DOHH2 (cell line): ENCODE data around the gene DUSP16.

Experiments
- H3F3A ChIP-seq: fragments of 200-600 bp; sonication (generic), shearing (Covaris generic); 2 replicates; pipeline ENCODE4 v1.6.0; 2016; ENCODE audit warnings: antibody characterized with exemption, mild to moderate bottlenecking; ENCODE audit not compliant: control insufficient read depth, insufficient read depth
- H3K27ac ChIP-seq: fragments of 200-600 bp; sonication (generic); 2 replicates; pipeline ENCODE4 v1.5.1; 2014; ENCODE audit warnings: low read depth, mild to moderate bottlenecking, low read length, moderate library complexity
- H3K27me3 ChIP-seq: fragments of 200-600 bp; sonication (generic); 2 replicates; pipeline ENCODE4 v1.6.1; 2014; ENCODE audit warnings: mild to moderate bottlenecking, low read length, mixed read lengths; ENCODE audit not compliant: control insufficient read depth
- H3K36me3 ChIP-seq: fragments of 200-600 bp; sonication (generic); 2 replicates; pipeline ENCODE4 v1.6.1; 2014; ENCODE audit warnings: mild to moderate bottlenecking, low read length, moderate library complexity, mixed read lengths; ENCODE audit not compliant: control insufficient read depth
- H3K4me1 ChIP-seq: fragments of 200-600 bp; sonication (generic); 2 replicates; pipeline ENCODE4 v1.6.1; 2014; ENCODE audit warnings: mild to moderate bottlenecking, low read length, mixed read lengths; ENCODE audit not compliant: control insufficient read depth
- H3K4me2 ChIP-seq: fragments of 200-600 bp; sonication (generic); 2 replicates; pipeline ENCODE4 v1.6.0; 2014; ENCODE audit warnings: mild to moderate bottlenecking, low read length, moderate library complexity
- H3K4me3 ChIP-seq: fragments of 200-600 bp; sonication (generic); 2 replicates; pipeline ENCODE4 v1.5.1; 2014; ENCODE audit warnings: mild to moderate bottlenecking, low read length, mixed read lengths
- H3K79me2 ChIP-seq: fragments of 200-600 bp; sonication (generic); 2 replicates; pipeline ENCODE4 v1.6.1; 2014; ENCODE audit warnings: mild to moderate bottlenecking, low read length, mixed read lengths; ENCODE audit not compliant: control insufficient read depth
- H3K9me2 ChIP-seq: fragments of 200-600 bp; sonication (generic); replicated peaks from 2 replicates; pipeline ENCODE4 v1.6.1; 2014; ENCODE audit warnings: mild to moderate bottlenecking, low read length, mixed read lengths; ENCODE audit not compliant: control insufficient read depth
- H3K9me3 ChIP-seq: fragments of 200-600 bp; sonication (generic); 2 replicates; pipeline ENCODE4 v1.6.1; 2014; ENCODE audit warnings: antibody characterized with exemption, low read length, mixed read lengths; ENCODE audit not compliant: control insufficient read depth, insufficient read depth
- H4K20me1 ChIP-seq: fragments of 200-600 bp; sonication (generic); 2 replicates; pipeline ENCODE4 v1.6.0; 2014; ENCODE audit warnings: low read depth, mild to moderate bottlenecking, antibody characterized with exemption, low read length, moderate library complexity; ENCODE audit not compliant: control insufficient read depth, insufficient read depth
- CTCF ChIP-seq: fragments of 200-600 bp; sonication (generic); IDR thresholded peaks from one replicate; pipeline ENCODE4 v1.5.1; 2014; ENCODE audit warnings: antibody characterized with exemption, mild to moderate bottlenecking, low read depth, low read length; ENCODE audit not compliant: poor library complexity, severe bottlenecking
- EZH2phosphoT487 ChIP-seq: fragments of 200-600 bp; sonication (generic); IDR thresholded peaks from 2 replicates; pipeline ENCODE4 v1.6.1; 2017; ENCODE audit warnings: borderline replicate concordance, mild to moderate bottlenecking, antibody characterized with exemption, low read length, moderate library complexity, mixed read lengths

DUSP16 gene

GRCh38 chr12:12469386-12469785 lies 93.3 kb downstream of the DUSP16 start:
- Histone ChIP-seq H3K9me3 (no peaks in the 10 kb centered on the region), H3K79me2 (no peaks in the 10 kb centered on the region), H3K9me2 (no peaks in the 10 kb centered on the region), H4K20me1 (no peaks in the 10 kb centered on the region), H3K4me1 (no peaks in the 10 kb centered on the region), H3F3A (no peaks in the 10 kb centered on the region), H3K4me3 (no peak overlapping the region), H3K36me3 (no peaks in the 10 kb centered on the region), H3K27me3 (no peaks in the 10 kb centered on the region), H3K4me2 (no peak overlapping the region), H3K27ac (no peak overlapping the region)
- no peak for TF ChIP-seq EZH2phosphoT487
- no peak for TF ChIP-seq CTCF

GRCh38 chr12:12468575-12468974 lies 94.1 kb downstream of the DUSP16 start:
- H3K4me2 ChIP-seq: no peak overlapping the region

GRCh38 chr12:12467688-12468261 lies 94.9 kb downstream of the DUSP16 start:
- H3K27ac ChIP-seq: no peak overlapping the region
- H3K4me3 ChIP-seq: no peak overlapping the region
- no peaks in the 10 kb centered on the region for H3K36me3 ChIP-seq
- H3K27me3 ChIP-seq: no peaks in the 10 kb centered on the region
- H3K4me2 ChIP-seq: no peak overlapping the region
- H3K9me2 ChIP-seq: no peaks in the 10 kb centered on the region
- H4K20me1 ChIP-seq: no peaks in the 10 kb centered on the region
- H3K4me1 ChIP-seq: no peaks in the 10 kb centered on the region
- no peaks in the 10 kb centered on the region for H3K9me3 ChIP-seq
- no peak for TF ChIP-seq CTCF
- TF ChIP-seq EZH2phosphoT487: no peak
- H3K79me2 ChIP-seq: no peaks in the 10 kb centered on the region
- H3F3A ChIP-seq: no peaks in the 10 kb centered on the region

More at GRCh38 chr12:12468575-12468974, 94.1 kb downstream of the DUSP16 start:
- no peaks in the 10 kb centered on the region for H3K4me1 ChIP-seq
- no peak overlapping the region for H3K27ac ChIP-seq
- no peak overlapping the region for H3K4me3 ChIP-seq
- H4K20me1 ChIP-seq: no peaks in the 10 kb centered on the region
- TF ChIP-seq CTCF (no peak), EZH2phosphoT487 (no peak)
- no peaks in the 10 kb centered on the region for H3K27me3 ChIP-seq
- no peaks in the 10 kb centered on the region for H3K9me3 ChIP-seq
- no peaks in the 10 kb centered on the region for H3K79me2 ChIP-seq
- H3K9me2 ChIP-seq: no peaks in the 10 kb centered on the region
- H3K36me3 ChIP-seq: no peaks in the 10 kb centered on the region
- no peaks in the 10 kb centered on the region for H3F3A ChIP-seq

GRCh38 chr12:12467264-12467663 lies 95.4 kb downstream of the DUSP16 start:
- Histone ChIP-seq H3K36me3 (no peaks in the 10 kb centered on the region), H3K4me3 (no peak overlapping the region), H3F3A (no peaks in the 10 kb centered on the region), H3K9me2 (no peaks in the 10 kb centered on the region), H3K4me2 (no peak overlapping the region), H3K9me3 (no peaks in the 10 kb centered on the region), H3K27me3 (no peaks in the 10 kb centered on the region), H3K27ac (no peak overlapping the region), H4K20me1 (no peaks in the 10 kb centered on the region), H3K79me2 (no peaks in the 10 kb centered on the region), H3K4me1 (no peaks in the 10 kb centered on the region)
- TF ChIP-seq CTCF (no peak), EZH2phosphoT487 (no peak)
